NCI-H1417 treated with DMSO at 0.1 percent for 48 hours (cell line): Measurements from ENCODE around the gene MAGED2.
"Not testable (repeated sequence)": the region's sequence is repeated elsewhere in the genome, so short reads cannot be mapped to it uniquely, and the experiment has no call there.

Source experiments
- DNase-seq: peaks from one replicate; lab custom pipeline; 2025; lab: John Stamatoyannopoulos, UW

Gene MAGED2

DNA sequence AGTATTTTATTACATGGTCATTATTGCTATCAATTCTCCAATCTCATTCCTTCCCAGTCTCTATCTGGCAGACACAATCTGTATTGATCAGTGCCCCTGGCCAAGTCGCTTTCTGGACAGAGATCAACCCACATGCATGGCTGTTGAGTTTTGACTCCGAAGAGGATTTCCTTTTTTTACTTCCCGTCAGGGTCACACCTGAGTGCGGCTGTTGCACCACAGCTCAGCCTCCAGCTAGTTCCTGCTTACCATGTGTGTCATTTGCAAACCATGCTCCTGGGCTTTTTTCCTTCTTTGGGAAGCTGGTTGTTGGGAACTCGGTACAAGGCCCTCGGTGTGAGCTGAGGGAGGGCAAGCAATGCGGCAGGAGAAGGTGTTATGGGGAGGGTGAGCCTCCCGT lies 11.7 kb downstream of the MAGED2 start:
- DNase-seq: no peak

DNA sequence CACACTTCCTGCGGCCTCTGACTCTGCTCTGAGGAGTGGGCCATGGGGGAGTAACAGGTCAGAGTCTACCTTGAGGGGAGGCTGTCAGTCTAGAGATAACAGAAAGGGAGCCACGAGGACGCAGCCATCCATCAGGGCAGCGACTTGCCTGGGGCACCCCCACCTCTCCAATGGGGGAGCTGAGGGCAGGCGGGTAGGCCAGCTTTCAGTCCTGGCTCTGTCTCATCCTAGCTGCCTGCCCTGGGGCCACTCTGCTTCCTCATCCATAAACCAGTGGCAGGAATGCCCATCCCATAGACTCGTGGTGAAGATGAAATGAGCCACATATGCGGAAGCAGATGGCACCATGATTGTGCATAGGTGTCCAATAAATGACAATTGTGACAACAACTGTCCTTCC lies 13.2 kb downstream of the MAGED2 start:
- no peak for DNase-seq

DNA sequence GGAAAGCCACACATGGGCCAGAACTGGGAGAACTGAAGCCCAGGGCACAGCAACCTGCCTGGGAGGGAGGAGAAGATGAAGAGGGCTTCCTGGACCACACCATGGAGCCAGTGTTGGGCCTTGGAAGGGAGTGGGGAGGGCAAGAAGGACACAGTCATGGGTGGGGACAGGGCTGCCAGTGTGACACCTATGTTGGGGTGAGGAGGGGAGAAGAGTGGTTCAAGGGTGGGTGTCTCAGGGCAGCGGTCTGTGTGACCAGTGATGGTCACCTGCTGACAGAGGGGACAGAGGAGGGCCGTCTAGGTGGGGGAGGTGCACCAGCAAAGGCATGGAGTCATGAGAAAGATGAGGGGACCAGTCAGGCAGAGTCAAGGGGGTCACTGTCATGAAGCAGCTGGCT lies 13.8 kb downstream of the MAGED2 start:
- no peak for DNase-seq

DNA sequence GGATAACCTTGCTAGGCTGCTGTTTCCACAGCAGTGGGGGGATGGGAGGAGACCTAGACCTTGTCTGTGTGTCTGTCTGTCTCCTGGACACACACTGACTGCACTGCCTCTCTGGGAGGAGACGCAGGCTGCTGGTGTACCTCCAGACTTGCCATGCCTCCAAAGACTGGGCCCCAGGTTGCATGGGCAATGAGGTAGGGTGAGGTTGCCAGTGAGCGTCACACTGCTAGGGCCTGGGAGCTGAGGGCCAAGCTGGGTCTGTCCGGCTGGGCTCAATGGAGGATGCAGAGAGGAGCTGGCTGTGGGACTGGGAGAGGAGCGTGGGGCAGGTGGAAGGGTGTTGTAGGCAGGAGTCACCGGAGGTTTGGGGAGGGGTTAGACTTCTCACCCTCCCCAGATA lies 16.6 kb downstream of the MAGED2 start:
- no peak for DNase-seq

DNA sequence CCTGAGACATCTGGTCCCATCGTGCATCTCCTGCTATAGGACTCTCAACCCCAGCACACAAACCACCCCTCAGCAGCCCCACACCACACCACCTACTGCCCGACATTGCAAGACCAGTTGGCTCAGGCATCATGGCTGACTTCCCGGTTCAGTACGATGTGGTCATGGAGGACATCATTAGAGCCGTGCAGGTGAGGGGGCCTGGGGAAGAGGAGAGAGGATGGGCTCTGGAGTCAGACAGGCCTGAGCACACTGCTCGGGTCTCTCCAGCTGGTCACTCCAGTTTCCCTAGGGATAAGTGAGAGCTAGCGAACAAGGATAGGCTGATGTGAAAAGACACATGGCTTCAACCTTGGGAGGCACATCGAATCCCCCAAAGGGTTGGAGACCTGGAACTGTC lies 17.2 kb downstream of the MAGED2 start:
- no peak for DNase-seq

DNA sequence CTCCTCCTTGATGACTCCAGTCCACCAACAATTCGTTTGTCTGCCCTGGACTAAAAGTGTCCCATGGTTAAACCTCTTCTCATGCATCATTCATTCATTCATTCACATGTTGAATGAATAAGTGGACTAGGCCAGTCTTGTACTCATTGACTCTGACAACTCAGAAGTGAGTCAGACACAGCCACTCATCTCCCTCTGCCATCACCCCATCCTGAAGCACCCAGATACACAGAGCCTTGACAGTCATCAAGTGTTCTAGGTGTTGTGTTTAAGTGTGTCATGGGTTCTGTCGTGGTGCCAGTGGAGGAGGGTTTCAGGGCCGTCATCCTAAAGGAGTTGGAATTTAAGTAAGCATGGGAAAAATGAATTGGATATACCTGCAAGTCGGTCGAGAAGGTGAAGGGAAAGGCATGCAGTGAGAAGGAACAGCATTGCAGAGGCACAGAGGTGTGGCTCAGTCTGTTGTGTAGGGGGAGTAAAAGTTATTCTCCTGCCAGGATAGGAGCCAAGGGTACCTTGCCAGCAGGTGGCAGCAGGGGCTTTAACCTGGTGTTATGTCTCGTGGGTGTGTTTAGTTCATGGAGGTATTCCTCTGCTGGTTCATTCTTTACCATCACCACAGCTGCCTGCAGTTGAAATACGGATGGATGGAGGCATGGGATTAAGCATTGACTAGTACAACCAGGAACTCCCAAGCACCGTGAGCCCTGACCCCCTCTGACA lies 18.3 kb downstream of the MAGED2 start:
- DNase-seq: no peak

DNA sequence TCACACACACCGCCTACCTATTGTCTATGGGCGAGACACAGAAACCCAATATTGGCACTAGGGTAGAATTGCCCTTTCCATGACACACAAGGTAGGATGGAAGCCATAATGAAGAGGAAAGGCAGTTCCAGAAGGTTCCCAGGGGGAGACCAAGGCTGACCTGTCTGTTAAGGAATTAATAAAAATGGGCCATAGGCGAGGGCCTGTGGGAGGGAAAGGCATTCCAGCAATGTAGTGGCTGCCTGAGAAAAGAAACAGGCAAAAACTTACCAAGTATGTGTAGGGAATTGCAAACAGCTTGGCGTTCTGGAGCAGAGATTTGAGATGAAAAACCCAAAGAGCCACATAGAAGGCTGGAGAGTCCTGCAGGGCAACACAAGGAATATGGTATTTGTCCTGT lies 19.1 kb downstream of the MAGED2 start:
- no peak for DNase-seq

DNA sequence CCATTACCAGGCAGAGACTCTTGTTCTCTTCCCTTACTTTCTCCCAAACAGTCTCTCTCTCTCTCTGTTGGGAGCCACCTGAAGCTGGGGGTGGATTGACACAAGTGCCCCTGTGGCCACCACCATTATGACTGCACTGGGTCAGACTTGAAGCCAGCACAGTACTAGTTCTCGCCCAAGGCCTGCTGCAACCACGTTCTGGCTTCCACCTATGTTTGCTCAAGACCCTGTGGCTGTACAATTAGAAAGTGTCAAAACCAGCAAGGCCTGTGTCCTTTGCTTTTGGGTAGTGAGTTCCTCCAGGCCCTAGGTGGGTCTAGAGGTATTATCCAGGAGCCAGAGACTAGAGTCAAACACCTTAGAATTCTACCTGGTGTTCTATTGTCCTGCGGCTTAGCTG lies 31.0 kb downstream of the MAGED2 start:
- no peak for DNase-seq

DNA sequence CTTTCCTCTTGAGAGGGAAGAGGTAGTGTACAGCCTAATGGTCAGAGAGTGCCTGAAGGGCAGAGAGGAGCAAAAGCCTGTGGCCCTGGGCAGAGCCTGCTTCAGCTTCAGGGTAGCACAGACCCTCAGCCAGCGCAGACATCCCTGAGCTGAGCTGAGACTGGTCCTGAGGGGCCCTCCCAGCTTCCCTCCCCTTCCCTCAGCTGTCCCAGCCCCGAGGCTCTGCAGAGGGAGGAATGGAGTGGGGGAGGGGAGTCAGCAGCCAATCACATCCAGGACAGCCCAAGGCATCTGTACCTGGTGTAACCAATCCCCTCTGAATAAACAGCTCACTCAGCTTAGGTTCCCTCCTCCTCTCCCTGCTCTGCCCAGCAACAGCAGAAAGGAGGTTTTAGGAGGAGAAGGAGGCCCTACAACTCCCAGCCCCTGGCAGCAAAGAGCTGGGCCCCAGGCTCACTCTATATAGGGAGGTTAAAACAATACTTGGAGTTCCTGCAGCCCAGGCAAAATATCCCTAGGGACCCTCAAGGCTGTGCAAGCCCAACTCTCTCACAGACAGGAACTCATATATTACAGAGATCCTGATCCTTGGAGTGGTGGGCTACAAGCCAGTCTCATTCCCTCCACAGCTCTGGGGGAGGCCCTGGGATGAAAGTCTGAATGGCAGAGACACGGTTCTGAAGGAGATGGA lies 33.8 kb downstream of the MAGED2 start:
- DNase-seq: not testable (repeated sequence)

DNA sequence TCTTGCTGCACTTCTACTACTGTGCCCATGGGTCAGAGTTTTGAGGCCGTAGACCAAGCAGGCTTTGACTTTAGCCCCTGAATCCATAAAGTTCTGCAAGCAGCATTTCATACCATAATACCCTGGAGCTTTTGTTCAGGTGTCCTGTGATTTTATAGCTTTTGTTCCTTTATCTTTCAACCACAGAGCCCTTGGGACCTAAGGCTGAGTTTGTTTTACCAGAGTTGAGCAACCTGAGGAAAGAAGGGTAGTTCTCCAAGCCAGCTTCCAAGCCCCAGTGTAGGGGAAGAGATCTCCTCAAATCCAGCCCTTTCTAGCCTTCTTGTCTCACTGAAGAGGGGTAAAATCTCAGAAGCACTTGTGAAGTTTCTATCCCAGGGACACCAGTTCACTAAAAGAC lies 35.1 kb downstream of the MAGED2 start:
- DNase-seq: no peak

DNA sequence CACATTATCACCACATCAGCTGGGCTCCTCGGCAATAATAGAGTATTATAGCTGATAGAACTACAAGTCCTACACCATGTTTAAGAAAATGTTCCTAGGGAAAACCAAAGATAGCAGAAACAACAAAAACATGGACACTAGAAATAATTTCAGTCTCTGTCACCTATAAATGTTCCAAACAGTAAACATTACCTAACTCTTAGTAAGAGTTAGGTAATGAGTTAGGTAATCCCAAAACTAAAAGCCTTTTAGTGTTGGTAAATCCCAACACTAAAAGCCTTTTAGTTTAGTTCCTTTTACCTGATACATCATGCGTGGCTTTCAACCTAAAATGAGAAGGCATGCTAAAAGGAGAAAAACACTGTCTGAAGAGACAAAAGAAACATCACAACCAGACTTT lies 35.5 kb downstream of the MAGED2 start:
- DNase-seq: no peak

DNA sequence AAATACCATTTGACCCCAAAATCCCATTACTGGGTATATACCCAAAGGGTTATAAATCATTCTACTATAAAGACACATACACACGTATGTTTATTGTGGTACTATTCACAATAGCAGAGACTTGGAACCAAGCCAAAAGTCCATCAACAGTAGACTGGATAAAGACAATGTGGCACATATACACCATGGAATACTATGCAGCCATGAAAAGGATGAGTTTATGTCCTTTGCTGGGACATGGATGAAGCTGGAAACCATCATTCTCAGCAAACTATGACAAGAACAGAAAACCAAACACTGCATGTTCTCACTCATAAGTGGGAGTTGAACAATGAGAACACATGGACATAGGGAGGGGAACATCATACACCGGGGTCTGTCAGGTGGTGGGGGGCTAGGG lies 40.2 kb downstream of the MAGED2 start:
- DNase-seq: not testable (repeated sequence)

DNA sequence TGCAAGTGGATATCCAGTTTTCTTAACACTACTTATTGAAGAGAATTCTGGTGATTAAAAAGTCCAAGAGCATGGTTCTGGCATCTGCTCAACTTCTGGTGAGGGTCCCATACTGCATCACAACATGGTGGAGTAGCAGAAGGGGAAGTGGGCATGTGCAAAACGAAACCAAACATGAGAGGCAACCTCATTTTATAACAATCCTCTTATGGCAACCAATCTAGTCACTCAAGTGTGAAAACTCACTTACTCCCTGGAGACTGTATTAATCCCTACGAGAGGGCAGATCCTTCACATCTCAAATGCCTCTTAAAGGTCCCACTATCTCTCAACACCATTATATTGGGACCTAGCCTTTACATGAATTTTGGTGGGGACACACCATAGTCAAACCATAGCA lies 57.7 kb downstream of the MAGED2 start:
- no peak for DNase-seq
